ENCODE results near the gene OLR1. TPM values are rescaled to one million over a fixed set of nuclear protein-coding genes. Genes with fewer than 3 reads are reported as not detected.
A peak's percentile ranks its signal among the peaks of the same experiment; 100 is the strongest.

Gene OLR1
- total RNA-seq, 1 experiment from 2014 or later, result not detected

DNA sequence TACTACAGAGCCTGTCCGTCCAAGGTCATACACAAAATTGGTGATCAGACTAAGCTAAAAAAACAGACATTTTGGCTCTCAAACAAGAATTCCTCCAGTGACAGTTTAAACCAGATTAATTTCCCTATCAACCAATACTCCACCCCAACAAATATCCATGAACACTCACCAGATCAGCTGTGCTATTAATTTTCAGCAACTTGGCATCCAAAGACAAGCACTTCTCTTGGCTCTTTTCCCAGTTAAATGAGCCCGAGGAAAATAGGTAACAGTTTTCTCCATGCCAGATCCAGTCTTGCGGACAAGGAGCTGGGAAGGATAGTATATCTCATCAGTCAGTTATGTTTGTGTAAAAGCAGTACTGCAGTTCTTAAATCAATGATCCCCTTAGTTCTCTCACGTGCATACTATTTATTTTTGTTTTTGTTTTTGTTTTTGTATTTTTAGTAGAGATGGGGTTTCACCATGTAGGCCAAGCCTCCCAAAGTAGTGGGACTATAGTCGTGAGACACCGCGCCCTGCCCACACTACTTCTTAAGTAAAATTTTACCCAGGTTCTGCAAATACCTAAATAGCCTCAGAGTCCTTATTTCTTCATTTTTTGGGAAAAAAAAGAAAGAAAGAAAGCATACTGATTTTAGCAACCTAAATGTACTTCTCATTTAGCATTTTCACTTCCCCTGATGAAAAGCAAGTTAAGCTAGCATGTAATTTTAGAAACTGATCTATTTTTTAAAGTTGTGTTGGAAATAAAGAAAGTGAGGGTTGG is 11.1 kb downstream of the OLR1 start:
- Mint-ChIP-seq H3K4me3 (ENCODE audit: unreplicated experiment) (no peak overlapping the region), H3K4me1 (ENCODE audit: insufficient read depth, unreplicated experiment) (peaks cover 7% of the 10 kb centered on the region), H3K36me3 (ENCODE audit: insufficient read depth, unreplicated experiment) (no peaks in the 10 kb centered on the region), H3K27me3 (ENCODE audit: insufficient read depth, unreplicated experiment) (no peaks in the 10 kb centered on the region), H3K9me3 (ENCODE audit: unreplicated experiment) (no peaks in the 10 kb centered on the region), H3K27ac (ENCODE audit: low read depth, unreplicated experiment) (no peak overlapping the region)
- POLR2A ChIA-PET, result interaction anchor here (0.6 to 2.1 kb wide), 12 partner anchors 9 to 436 kb away, joined by 3 to 9 read pairs (median 4); partner anchors contain the start of gene OLR1
- CTCF ChIA-PET, result interaction anchor here (0.5 to 11.8 kb wide), 6 partner anchors 10 to 178 kb away, joined by 3 to 255 read pairs (median 6); no protein-coding TSS in a partner anchor
- TF ChIP-seq, protein P1, sequence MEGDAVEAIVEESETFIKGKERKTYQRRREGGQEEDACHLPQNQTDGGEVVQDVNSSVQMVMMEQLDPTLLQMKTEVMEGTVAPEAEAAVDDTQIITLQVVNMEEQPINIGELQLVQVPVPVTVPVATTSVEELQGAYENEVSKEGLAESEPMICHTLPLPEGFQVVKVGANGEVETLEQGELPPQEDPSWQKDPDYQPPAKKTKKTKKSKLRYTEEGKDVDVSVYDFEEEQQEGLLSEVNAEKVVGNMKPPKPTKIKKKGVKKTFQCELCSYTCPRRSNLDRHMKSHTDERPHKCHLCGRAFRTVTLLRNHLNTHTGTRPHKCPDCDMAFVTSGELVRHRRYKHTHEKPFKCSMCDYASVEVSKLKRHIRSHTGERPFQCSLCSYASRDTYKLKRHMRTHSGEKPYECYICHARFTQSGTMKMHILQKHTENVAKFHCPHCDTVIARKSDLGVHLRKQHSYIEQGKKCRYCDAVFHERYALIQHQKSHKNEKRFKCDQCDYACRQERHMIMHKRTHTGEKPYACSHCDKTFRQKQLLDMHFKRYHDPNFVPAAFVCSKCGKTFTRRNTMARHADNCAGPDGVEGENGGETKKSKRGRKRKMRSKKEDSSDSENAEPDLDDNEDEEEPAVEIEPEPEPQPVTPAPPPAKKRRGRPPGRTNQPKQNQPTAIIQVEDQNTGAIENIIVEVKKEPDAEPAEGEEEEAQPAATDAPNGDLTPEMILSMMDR (IDR thresholded peaks at IDR 0.05; ENCODE audit: unreplicated experiment), result no peak
- no TSS peak for BruUV-seq (replicated peaks)
- peak; percentile 49 for DNase-seq (ENCODE audit: unreplicated experiment)
- intact Hi-C loops (cut with micrococcal nuclease), result no loop called here

DNA sequence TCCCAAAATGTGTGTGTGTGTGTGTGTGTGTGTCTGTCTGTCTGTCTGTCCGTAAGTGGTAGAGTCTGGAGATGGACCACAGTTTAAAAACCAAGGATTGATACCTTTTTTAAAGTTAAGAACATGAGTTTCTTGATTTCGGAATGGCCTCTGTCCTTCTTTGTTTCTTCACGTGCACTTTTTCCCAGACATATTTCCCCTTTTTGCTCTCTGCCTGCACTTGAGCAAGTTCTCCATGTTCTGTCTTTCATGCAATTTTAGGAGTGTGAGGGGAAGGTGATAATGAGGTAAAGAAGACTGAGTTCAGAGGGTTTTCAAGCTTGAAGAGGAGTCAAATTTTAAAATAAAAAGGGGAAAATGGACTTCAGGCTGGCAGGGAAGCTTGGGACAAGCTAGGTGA is 12.7 kb downstream of the OLR1 start:
- Mint-ChIP-seq H3K36me3 (ENCODE audit: insufficient read depth, unreplicated experiment) (no peaks in the 10 kb centered on the region), H3K27ac (ENCODE audit: low read depth, unreplicated experiment) (no peak overlapping the region), H3K27me3 (ENCODE audit: insufficient read depth, unreplicated experiment) (no peaks in the 10 kb centered on the region), H3K4me1 (ENCODE audit: insufficient read depth, unreplicated experiment) (peaks cover 7% of the 10 kb centered on the region), H3K9me3 (ENCODE audit: unreplicated experiment) (no peaks in the 10 kb centered on the region), H3K4me3 (ENCODE audit: unreplicated experiment) (no peak overlapping the region)
- ChIA-PET CTCF (interaction anchor here (0.8 to 11.8 kb wide), 7 partner anchors 8 to 36 kb away, joined by 4 to 255 read pairs (median 6); no protein-coding TSS in a partner anchor), POLR2A (interaction anchor here (0.6 to 2.1 kb wide), 7 partner anchors 11 to 266 kb away, joined by 3 to 7 read pairs (median 3); no protein-coding TSS in a partner anchor)
- TF ChIP-seq, protein P1 (IDR thresholded peaks at IDR 0.05; ENCODE audit: unreplicated experiment), result no peak
- DNase-seq (ENCODE audit: unreplicated experiment), result no peak
- intact Hi-C loops (cut with micrococcal nuclease), result no loop called here
- no TSS peak for BruUV-seq (replicated peaks)

DNA sequence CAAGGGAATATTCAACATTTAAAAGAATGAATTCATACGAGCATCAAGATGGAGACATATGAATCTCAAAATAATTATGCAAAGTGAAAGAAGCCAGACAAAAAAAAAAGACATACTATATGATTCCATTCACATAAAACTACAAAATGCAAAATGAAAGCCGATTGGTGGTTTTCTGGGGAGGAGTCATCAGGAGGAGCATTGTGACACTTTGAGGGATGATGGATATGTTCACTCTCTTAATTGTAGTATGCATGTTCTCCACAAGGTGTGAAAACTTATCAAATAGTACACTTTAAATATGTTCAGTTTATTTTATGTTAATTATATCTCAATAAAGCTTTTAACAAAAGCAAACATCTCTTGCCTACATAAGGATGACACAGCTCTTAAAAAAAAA is 13.5 kb downstream of the OLR1 start:
- BruUV-seq (replicated peaks), result no TSS peak
- no peaks in the 10 kb centered on the region for H3K27me3 Mint-ChIP-seq (ENCODE audit: insufficient read depth, unreplicated experiment)
- CTCF ChIA-PET, result interaction anchor here (1.1 to 11.8 kb wide), 5 partner anchors 18 to 344 kb away, joined by 3 to 255 read pairs (median 6); no protein-coding TSS in a partner anchor
- no peak overlapping the region for H3K27ac Mint-ChIP-seq (ENCODE audit: low read depth, unreplicated experiment)
- TF ChIP-seq, protein P1 (IDR thresholded peaks at IDR 0.05; ENCODE audit: unreplicated experiment), result no peak
- intact Hi-C loops (cut with micrococcal nuclease), result no loop called here
- no peak for DNase-seq (ENCODE audit: unreplicated experiment)
- H3K9me3 Mint-ChIP-seq (ENCODE audit: unreplicated experiment), result no peaks in the 10 kb centered on the region
- H3K4me1 Mint-ChIP-seq (ENCODE audit: insufficient read depth, unreplicated experiment), result peaks cover 7% of the 10 kb centered on the region
- POLR2A ChIA-PET, result interaction anchor here (1.7 kb wide), 1 partner anchor 33 kb away, joined by 6 read pairs; no protein-coding TSS in a partner anchor
- H3K36me3 Mint-ChIP-seq (ENCODE audit: insufficient read depth, unreplicated experiment), result no peaks in the 10 kb centered on the region
- H3K4me3 Mint-ChIP-seq (ENCODE audit: unreplicated experiment), result no peak overlapping the region

DNA sequence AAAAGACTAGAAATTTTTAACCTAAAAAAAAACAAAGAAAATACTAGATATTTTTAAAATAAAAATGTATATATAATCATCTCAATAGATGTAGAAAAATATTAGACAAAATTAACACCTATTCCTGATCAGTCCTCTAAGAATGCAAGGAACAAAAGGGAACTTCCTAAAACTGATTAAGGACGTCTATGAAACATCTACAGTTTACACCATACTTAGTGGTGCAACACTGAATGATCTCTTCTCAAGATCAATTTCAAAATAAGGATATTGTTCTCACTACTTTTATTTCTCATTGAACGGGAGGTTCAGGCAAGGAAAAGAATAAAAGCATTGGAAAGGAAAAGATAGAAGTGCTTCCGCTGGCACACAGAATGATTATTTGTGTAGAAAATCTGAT is 16.0 kb downstream of the OLR1 start:
- POLR2A ChIA-PET, result interaction anchor here (0.6 kb wide), 1 partner anchor 42 kb away, joined by 3 read pairs; no protein-coding TSS in a partner anchor
- Mint-ChIP-seq H3K27ac (ENCODE audit: low read depth, unreplicated experiment) (no peak overlapping the region), H3K27me3 (ENCODE audit: insufficient read depth, unreplicated experiment) (no peaks in the 10 kb centered on the region), H3K36me3 (ENCODE audit: insufficient read depth, unreplicated experiment) (no peaks in the 10 kb centered on the region), H3K4me1 (ENCODE audit: insufficient read depth, unreplicated experiment) (peaks cover 7% of the 10 kb centered on the region), H3K4me3 (ENCODE audit: unreplicated experiment) (no peak overlapping the region), H3K9me3 (ENCODE audit: unreplicated experiment) (no peaks in the 10 kb centered on the region)
- intact Hi-C loops (cut with micrococcal nuclease), result no loop called here
- no peak for DNase-seq (ENCODE audit: unreplicated experiment)
- CTCF ChIA-PET, result interaction anchor here (0.9 to 11.8 kb wide), 3 partner anchors 21 to 31 kb away, joined by 3 to 255 read pairs (median 3); no protein-coding TSS in a partner anchor
- BruUV-seq (replicated peaks), result no TSS peak
- TF ChIP-seq, protein P1 (IDR thresholded peaks at IDR 0.05; ENCODE audit: unreplicated experiment), result no peak

All from MCF 10A (cell line).